ENCODE results near the gene FAM83E.

GRCh38 chr19:48569814-48570213 lies 45.1 kb downstream of the FAM83E start:
- TF ChIP-seq CTCF (conservative IDR thresholded peaks at IDR 0.05; ENCODE audit: low read length) = no peak
- TF ChIP-seq EZH2phosphoT487 (IDR thresholded peaks at IDR 0.05; ENCODE audit: borderline replicate concordance, low read depth, low read length) = no peak

Measured in OCI-LY7 (cell line).